B cell (primary cell): ENCODE measurements around the gene SOCS4. TPM values are rescaled to one million over a fixed set of nuclear protein-coding genes. Genes with fewer than 3 reads are reported as not detected.

Experiments
- ATAC-seq: fragments of 200-7000 bp; cut with Tn5 transposase; one replicate; pipeline ENCODE4 v1.10.0; 2021; ENCODE audit warnings: low read depth, mild to moderate bottlenecking, moderate number of reproducible peaks, moderate library complexity
- CTCF ChIA-PET: fragments of 350-600 bp; sonication (Branson Sonifier 250); formaldehyde crosslinking; loops from one replicate; lab custom pipeline; 2021; ENCODE audit warnings: antibody characterized with exemption, inconsistent platforms; lab: Charles Lee
- POLR2A ChIA-PET: fragments of 350-600 bp; sonication (Branson Sonifier 250); formaldehyde crosslinking; loops from one replicate; lab custom pipeline; 2021; ENCODE audit warnings: antibody characterized with exemption; lab: Charles Lee
- DNase-seq: peaks from one replicate; pipeline ENCODE4 v3.0.0; 2013
- H2AFZ ChIP-seq: 2 replicates; pipeline ENCODE4 v1.6.1; 2012; ENCODE audit warnings: mild to moderate bottlenecking, low read depth, low read length; ENCODE audit not compliant: insufficient read depth, poor library complexity, severe bottlenecking
- H3K27ac ChIP-seq, 2 donors: 1 replicate in 1 of 2; 2 replicates in 1 of 2; pipeline ENCODE4 v1.5.1; 2012 to 2013; ENCODE audit warnings: low read length in 2 of 2, mild to moderate bottlenecking in 2 of 2, moderate library complexity in 1 of 2
- H3K27me3 ChIP-seq, 4 experiments: fragments of 200-600 bp in 1 of 4; sonication (generic) in 1 of 4; replicated peaks in 1 of 4; 1 replicate in 2 of 4; 2 replicates in 2 of 4; pipeline versions ENCODE4 v1.6.1 to v1.7.0; 2013 to 2016; ENCODE audit warnings: low read length in 3 of 4, mild to moderate bottlenecking in 2 of 4, mixed read lengths in 1 of 4, moderate library complexity in 1 of 4; ENCODE audit not compliant: insufficient read depth in 4 of 4, control insufficient read depth in 3 of 4; ENCODE audit errors: control extremely low read depth in 1 of 4
- H3K36me3 ChIP-seq, 2 experiments: replicated peaks in 1 of 2; 1 replicate in 1 of 2; 2 replicates in 1 of 2; pipeline versions ENCODE4 v1.6.1 to v1.7.1; 2013; ENCODE audit warnings: low read length in 1 of 2; ENCODE audit not compliant: insufficient read depth in 2 of 2, control insufficient read depth in 1 of 2; ENCODE audit errors: control extremely low read depth in 1 of 2, extremely low read depth in 1 of 2
- H3K4me1 ChIP-seq, 2 donors: fragments of 200-600 bp in 1 of 2; sonication (generic) in 1 of 2; 1 replicate in 1 of 2; 2 replicates in 1 of 2; pipeline versions ENCODE4 v1.5.1 to v1.6.1; 2013 to 2017; ENCODE audit warnings: low read length in 2 of 2; ENCODE audit not compliant: control insufficient read depth in 2 of 2, insufficient read depth in 2 of 2
- H3K4me2 ChIP-seq: replicated peaks from 2 replicates; pipeline ENCODE3; 2012; ENCODE audit warnings: mild to moderate bottlenecking, low read depth, low read length; ENCODE audit not compliant: poor library complexity, severe bottlenecking
- H3K4me3 ChIP-seq, 5 experiments: fragments of 200-600 bp in 1 of 5; sonication (generic) in 1 of 5; 1 replicate in 3 of 5; 2 replicates in 2 of 5; pipeline versions ENCODE4 v1.5.1 to v1.7.0; 2011 to 2016; ENCODE audit warnings: low read length in 4 of 5, mild to moderate bottlenecking in 4 of 5, low read depth in 2 of 5, control low read depth in 1 of 5, moderate library complexity in 1 of 5; ENCODE audit not compliant: insufficient read depth in 1 of 5; ENCODE audit errors: control extremely low read depth in 1 of 5, extremely low read depth in 1 of 5
- H3K79me2 ChIP-seq: fragments of 200-600 bp; sonication (generic); one replicate; pipeline ENCODE4 v1.6.0; 2016; ENCODE audit warnings: low read length; ENCODE audit not compliant: control insufficient read depth, insufficient read depth
- H3K9ac ChIP-seq: fragments of 200-600 bp; sonication (generic); 2 replicates; pipeline ENCODE4 v1.6.1; 2017; ENCODE audit warnings: mild to moderate bottlenecking, low read length, moderate library complexity
- H3K9me3 ChIP-seq, 3 donors: one replicate each; pipeline versions ENCODE4 v1.6.1 to v1.7.1; 2013; ENCODE audit warnings: low read length in 2 of 3; ENCODE audit not compliant: control insufficient read depth in 2 of 3, insufficient read depth in 1 of 3; ENCODE audit errors: control extremely low read depth in 1 of 3
- H4K20me1 ChIP-seq: 2 replicates; pipeline ENCODE4 v1.6.0; 2012; ENCODE audit warnings: mild to moderate bottlenecking, low read length; ENCODE audit not compliant: insufficient read depth, control insufficient read depth, poor library complexity, severe bottlenecking
- H3K27ac Mint-ChIP-seq: one replicate; pipeline ENCODE4 v1.8.0; 2021; ENCODE audit warnings: mixed read lengths
- H3K27me3 Mint-ChIP-seq: one replicate; pipeline ENCODE4 v1.8.0; 2021; ENCODE audit warnings: mixed read lengths
- H3K4me1 Mint-ChIP-seq: one replicate; pipeline ENCODE4 v1.8.0; 2021; ENCODE audit warnings: mixed read lengths
- H3K4me3 Mint-ChIP-seq: one replicate; pipeline ENCODE4 v1.8.0; 2021; ENCODE audit warnings: mixed read lengths
- H3K9me3 Mint-ChIP-seq: one replicate; pipeline ENCODE4 v1.8.0; 2022; ENCODE audit warnings: mixed read lengths; ENCODE audit not compliant: insufficient read depth
- CTCF ChIP-seq: fragments of 200-600 bp; IDR thresholded peaks from one replicate; pipeline ENCODE4 v1.8.0; 2022; ENCODE audit warnings: antibody characterized with exemption, mild to moderate bottlenecking
- EZH2 ChIP-seq: IDR thresholded peaks from 2 replicates; pipeline ENCODE4 v1.6.1; 2012; ENCODE audit warnings: borderline replicate concordance, low read depth, mild to moderate bottlenecking, moderate library complexity, low read length; ENCODE audit not compliant: insufficient read depth, poor library complexity, severe bottlenecking
- WGBS: methylation state at CpG from one replicate; pipeline ENCODE4 v1.1.5; 2013; ENCODE audit warnings: missing lambda C conversion rate; ENCODE audit not compliant: insufficient coverage; 5-methylcytosine and 5-hydroxymethylcytosine counted together
- intact Hi-C: fragments of 100-400 bp; cut with micrococcal nuclease; formaldehyde crosslinking; loops from one replicate; pipeline ENCODE4 v1.10.0; 2022
- polyA plus RNA-seq: library from polyadenylated mRNA; depleted of rRNA; stranded (reverse); fragments of >200 nt; gene quantifications from 2 replicates; pipeline ENCODE4 v1.2.3, GENCODE V29; 2012
- total RNA-seq, 2 donors: library from RNA; stranded (reverse); fragments of 120-200 nt in 1 of 2; gene quantifications; 1 replicate in 1 of 2; 2 replicates in 1 of 2; pipeline versions ENCODE4 v1.2.3 to v1.2.4, GENCODE V29; 2013 to 2022

The SOCS4 gene
- total and polyA plus RNA-seq, 2 donors (not counting 1 experiment from before 2014, with no cell fraction given): 4.7 to 26.3 TPM

GRCh38 chr14:55097881-55098560 lies 71.0 kb downstream of the SOCS4 start:
- no peak for TF ChIP-seq EZH2
- TF ChIP-seq CTCF: no peak
- Mint-ChIP-seq H3K27me3 (no peaks in the 10 kb centered on the region), H3K4me1 (peaks cover 33% of the 10 kb centered on the region), H3K9me3 (no peaks in the 10 kb centered on the region), H3K4me3 (peak overlapping the region; percentile 65), H3K27ac (peak overlapping the region; percentile 90)
- no peaks in the 10 kb centered on the region for H4K20me1 ChIP-seq
- WGBS: 24% methylated on average over 3 of the region's 5 CpGs
- H2AFZ ChIP-seq: peak overlapping the region; percentile 75
- intact Hi-C loops: no loop called here
- H3K36me3 ChIP-seq: no peaks in the 10 kb centered on the region
- H3K9me3 ChIP-seq: no peaks in the 10 kb centered on the region
- ChIA-PET CTCF (interaction anchor here (0.5 to 2.8 kb wide), 7 partner anchors 9 to 63 kb away, joined by 3 to 16 read pairs (median 6); partner anchors contain the start of genes LGALS3 and MAPK1IP1L), POLR2A (interaction anchor here (0.7 kb wide), 1 partner anchor 196 kb away, joined by 6 read pairs; the partner anchor contains the start of gene GCH1)
- peak overlapping the region; percentile 22 to 66 for H3K27ac ChIP-seq
- no peaks in the 10 kb centered on the region for H3K79me2 ChIP-seq
- H3K4me3 ChIP-seq: no peak overlapping the region
- no peaks in the 10 kb centered on the region for H3K27me3 ChIP-seq
- H3K9ac ChIP-seq: no peak overlapping the region
- peaks cover 24 to 33% of the 10 kb centered on the region in 2 donors for H3K4me1 ChIP-seq
- DNase-seq: peak; percentile 77
- peak overlapping the region; percentile 46 for H3K4me2 ChIP-seq
- ATAC-seq: peak; percentile 56

- H3K27ac ChIP-seq: peak overlapping the region; percentile 22 to 66
- H3K4me1 ChIP-seq: peaks cover 29 to 38% of the 10 kb centered on the region in 2 donors
- ChIA-PET CTCF (interaction anchor here (0.5 to 2.8 kb wide), 7 partner anchors 9 to 62 kb away, joined by 3 to 16 read pairs (median 6); partner anchors contain the start of genes LGALS3 and MAPK1IP1L), POLR2A (interaction anchor here (0.7 kb wide), 1 partner anchor 196 kb away, joined by 6 read pairs; the partner anchor contains the start of gene GCH1)
- H3K4me1 Mint-ChIP-seq: peaks cover 38% of the 10 kb centered on the region
- H3K4me3 ChIP-seq: no peak overlapping the region
- no peaks in the 10 kb centered on the region for H3K27me3 Mint-ChIP-seq
- no peaks in the 10 kb centered on the region for H4K20me1 ChIP-seq
- no peaks in the 10 kb centered on the region for H3K27me3 ChIP-seq
- intact Hi-C loops: no loop called here
- no peaks in the 10 kb centered on the region for H3K36me3 ChIP-seq
- H2AFZ ChIP-seq: peak overlapping the region; percentile 75
- TF ChIP-seq EZH2 (no peak), CTCF (no peak)
- ATAC-seq (no peak), DNase-seq (no peak)
- peak overlapping the region; percentile 46 for H3K4me2 ChIP-seq
- WGBS: no CpG with 5 or more reads among the region's 1 CpG
- no peaks in the 10 kb centered on the region for H3K9me3 ChIP-seq
- H3K9me3 Mint-ChIP-seq: no peaks in the 10 kb centered on the region
- H3K27ac Mint-ChIP-seq: peak overlapping the region; percentile 90
- no peak overlapping the region for H3K9ac ChIP-seq
- H3K79me2 ChIP-seq: no peaks in the 10 kb centered on the region
- peak overlapping the region; percentile 65 for H3K4me3 Mint-ChIP-seq
Measured at GRCh38 chr14:55098561-55098898, 71.5 kb downstream of the SOCS4 start.
